ENCODE data around the gene SREBF2. TPM values are rescaled to one million over a fixed set of nuclear protein-coding genes. Genes with fewer than 3 reads are reported as not detected.

SREBF2 gene
- total and polyA plus RNA-seq, 10 of the 15 experiments (the other 5 are each of a cell fraction or from before 2014, with no cell fraction given): 2.4 to 177 (median 78.8) TPM

GRCh38 chr22:41815716-41816115, 17.2 kb upstream of the SREBF2 start:
- no peak for DNase-seq (ENCODE audit: low read depth, low spot score)
- FAIRE-seq: no peak
- Histone ChIP-seq H2AFZ (ENCODE audit: control insufficient read depth, low read depth, low read length) (no peak overlapping the region), H3K4me3 (no peak overlapping the region), H3K79me2 (ENCODE audit: control insufficient read depth, insufficient read depth, low read length) (no peaks in the 10 kb centered on the region), H3K27me3 (replicated peaks in 1 of 2; ENCODE audit: control insufficient read depth in 2 of 2, insufficient read depth in 2 of 2, low read length in 1 of 2) (no peaks in the 10 kb centered on the region), H3K36me3 (ENCODE audit: control insufficient read depth in 2 of 2, insufficient read depth in 2 of 2, low read length in 1 of 2) (peaks cover 13 to 19% of the 10 kb centered on the region in 2 experiments), H3K27ac (ENCODE audit: control insufficient read depth, insufficient read depth) (no peak overlapping the region), H4K20me1 (ENCODE audit: control insufficient read depth, insufficient read depth) (no peaks in the 10 kb centered on the region), H3K9ac (ENCODE audit: control insufficient read depth, insufficient read depth, low read length) (no peak overlapping the region), H3K4me2 (ENCODE audit: control insufficient read depth, insufficient read depth) (no peak overlapping the region), H3K9me3 (replicated peaks; ENCODE audit: control insufficient read depth, insufficient read depth, low read length) (no peaks in the 10 kb centered on the region), H3K4me1 (ENCODE audit: control insufficient read depth, insufficient read depth, low read length) (no peaks in the 10 kb centered on the region)
- SMC1A ChIA-PET (ENCODE audit: uncharacterized antibody, unreplicated experiment): no interaction called here
- RAD21 ChIA-PET (ENCODE audit: unreplicated experiment): no interaction called here
- POLR2A ChIA-PET: no interaction called here
- 68% methylated on average over 3 of the region's 3 CpGs for WGBS (ENCODE audit: insufficient coverage, insufficient replicate concordance, low lambda C conversion rate, missing lambda C conversion rate)
- CTCF ChIA-PET: no interaction called here
- BruUV-seq (replicated peaks): no TSS peak
- in situ Hi-C loops (cut with MboI): no loop called here
- no peak for ATAC-seq
- intact Hi-C loops (cut with micrococcal nuclease; ENCODE audit: unreplicated experiment): no loop called here
- TF ChIP-seq CREB1 (IDR thresholded peaks at IDR 0.05; ENCODE audit: low read depth): no peak
- no peak for TF ChIP-seq ZBTB33 (IDR thresholded peaks at IDR 0.05)
- TF ChIP-seq ZNF622 (IDR thresholded peaks at IDR 0.05): no peak
- no peak for TF ChIP-seq NFYB (IDR thresholded peaks at IDR 0.05; ENCODE audit: insufficient read depth, low read depth, low read length)
- no peak for TF ChIP-seq TARDBP (IDR thresholded peaks at IDR 0.05; ENCODE audit: borderline replicate concordance)
- TF ChIP-seq TBL1XR1 (IDR thresholded peaks at IDR 0.05; ENCODE audit: low read depth, low read length): no peak
- no peak for TF ChIP-seq ZNF592 (IDR thresholded peaks at IDR 0.05)
- no peak for TF ChIP-seq ETV6 (conservative IDR thresholded peaks at IDR 0.05 in 1 of 2, IDR thresholded peaks at IDR 0.05 in 1 of 2; ENCODE audit: borderline replicate concordance in 1 of 2, low read depth in 1 of 2)
- no peak for TF ChIP-seq RFX5 (IDR thresholded peaks at IDR 0.05; ENCODE audit: low read depth, low read length)
- TF ChIP-seq, protein P1, sequence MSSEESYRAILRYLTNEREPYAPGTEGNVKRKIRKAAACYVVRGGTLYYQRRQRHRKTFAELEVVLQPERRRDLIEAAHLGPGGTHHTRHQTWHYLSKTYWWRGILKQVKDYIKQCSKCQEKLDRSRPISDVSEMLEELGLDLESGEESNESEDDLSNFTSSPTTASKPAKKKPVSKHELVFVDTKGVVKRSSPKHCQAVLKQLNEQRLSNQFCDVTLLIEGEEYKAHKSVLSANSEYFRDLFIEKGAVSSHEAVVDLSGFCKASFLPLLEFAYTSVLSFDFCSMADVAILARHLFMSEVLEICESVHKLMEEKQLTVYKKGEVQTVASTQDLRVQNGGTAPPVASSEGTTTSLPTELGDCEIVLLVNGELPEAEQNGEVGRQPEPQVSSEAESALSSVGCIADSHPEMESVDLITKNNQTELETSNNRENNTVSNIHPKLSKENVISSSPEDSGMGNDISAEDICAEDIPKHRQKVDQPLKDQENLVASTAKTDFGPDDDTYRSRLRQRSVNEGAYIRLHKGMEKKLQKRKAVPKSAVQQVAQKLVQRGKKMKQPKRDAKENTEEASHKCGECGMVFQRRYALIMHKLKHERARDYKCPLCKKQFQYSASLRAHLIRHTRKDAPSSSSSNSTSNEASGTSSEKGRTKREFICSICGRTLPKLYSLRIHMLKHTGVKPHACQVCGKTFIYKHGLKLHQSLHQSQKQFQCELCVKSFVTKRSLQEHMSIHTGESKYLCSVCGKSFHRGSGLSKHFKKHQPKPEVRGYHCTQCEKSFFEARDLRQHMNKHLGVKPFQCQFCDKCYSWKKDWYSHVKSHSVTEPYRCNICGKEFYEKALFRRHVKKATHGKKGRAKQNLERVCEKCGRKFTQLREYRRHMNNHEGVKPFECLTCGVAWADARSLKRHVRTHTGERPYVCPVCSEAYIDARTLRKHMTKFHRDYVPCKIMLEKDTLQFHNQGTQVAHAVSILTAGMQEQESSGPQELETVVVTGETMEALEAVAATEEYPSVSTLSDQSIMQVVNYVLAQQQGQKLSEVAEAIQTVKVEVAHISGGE (CRISPR knock-in tag; IDR thresholded peaks at IDR 0.05): no peak
- TF ChIP-seq MTA2 (IDR thresholded peaks at IDR 0.05; ENCODE audit: low read depth): no peak
- TF ChIP-seq GATAD2B (conservative IDR thresholded peaks at IDR 0.05; ENCODE audit: low read depth): no peak
- TF ChIP-seq MYB (IDR thresholded peaks at IDR 0.05; ENCODE audit: borderline replicate concordance, low read depth, low read length): no peak
